Adrenal gland (tissue), 5 donors: ENCODE measurements around the gene ESRP2.

Experiments used
- POLR2A ChIP-seq, 2 donors: fragments of 450-650 bp; IDR thresholded peaks; one replicate each; pipeline ENCODE4 v1.6.1; 2017; ENCODE audit warnings: antibody characterized with exemption in 2 of 2, mild to moderate bottlenecking in 2 of 2, moderate library complexity in 1 of 2
- TF ChIP-seq, protein P1 (sequence below), 6 experiments: fragments of 450-650 bp in 4 of 6; fragments of 200-600 bp in 2 of 6; sonication (generic) in 1 of 6; IDR thresholded peaks; 1 replicate in 5 of 6; 2 replicates in 1 of 6; pipeline versions ENCODE4 v1.5.1 to v1.8.0; 2016 to 2021; ENCODE audit warnings: antibody characterized with exemption in 6 of 6, mild to moderate bottlenecking in 2 of 6, moderate library complexity in 1 of 6
- donor health status: DM: no; HTN: no; CAD: no.

DNA sequence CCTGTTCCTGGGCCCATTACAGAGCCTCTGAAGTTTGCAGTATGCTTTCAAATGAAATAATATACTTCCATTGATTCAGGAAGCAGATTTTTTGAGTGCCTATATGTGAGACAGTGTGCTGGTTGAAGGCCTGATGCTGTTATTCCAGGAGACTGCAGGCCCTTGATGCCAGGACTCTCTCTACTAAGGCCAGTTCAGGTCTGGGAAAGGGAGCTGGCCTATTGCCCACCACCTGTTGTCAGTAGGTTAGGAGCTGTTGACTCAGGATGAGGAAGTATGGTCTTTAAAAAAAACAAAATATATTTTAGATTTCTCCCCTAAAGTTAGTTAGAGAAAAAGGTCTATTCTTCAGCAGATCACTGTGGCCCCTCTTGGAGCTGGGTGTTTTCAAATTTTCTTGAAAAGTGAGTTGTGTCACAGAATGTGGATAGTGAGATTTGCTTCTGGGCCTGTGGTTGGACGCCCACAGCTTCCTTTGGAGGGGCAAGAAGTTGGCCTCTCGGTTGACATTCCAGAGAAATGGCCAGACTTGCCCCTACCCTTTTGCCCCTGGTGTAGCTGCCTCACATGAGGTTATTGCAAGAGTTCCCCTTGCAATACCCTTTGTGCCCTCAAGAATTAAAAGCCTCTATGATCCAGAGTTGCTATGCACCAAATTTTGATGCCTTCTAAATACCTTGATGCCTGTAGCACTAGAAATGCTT lies 7.9 kb downstream of the ESRP2 start:
- TF ChIP-seq, protein P1, sequence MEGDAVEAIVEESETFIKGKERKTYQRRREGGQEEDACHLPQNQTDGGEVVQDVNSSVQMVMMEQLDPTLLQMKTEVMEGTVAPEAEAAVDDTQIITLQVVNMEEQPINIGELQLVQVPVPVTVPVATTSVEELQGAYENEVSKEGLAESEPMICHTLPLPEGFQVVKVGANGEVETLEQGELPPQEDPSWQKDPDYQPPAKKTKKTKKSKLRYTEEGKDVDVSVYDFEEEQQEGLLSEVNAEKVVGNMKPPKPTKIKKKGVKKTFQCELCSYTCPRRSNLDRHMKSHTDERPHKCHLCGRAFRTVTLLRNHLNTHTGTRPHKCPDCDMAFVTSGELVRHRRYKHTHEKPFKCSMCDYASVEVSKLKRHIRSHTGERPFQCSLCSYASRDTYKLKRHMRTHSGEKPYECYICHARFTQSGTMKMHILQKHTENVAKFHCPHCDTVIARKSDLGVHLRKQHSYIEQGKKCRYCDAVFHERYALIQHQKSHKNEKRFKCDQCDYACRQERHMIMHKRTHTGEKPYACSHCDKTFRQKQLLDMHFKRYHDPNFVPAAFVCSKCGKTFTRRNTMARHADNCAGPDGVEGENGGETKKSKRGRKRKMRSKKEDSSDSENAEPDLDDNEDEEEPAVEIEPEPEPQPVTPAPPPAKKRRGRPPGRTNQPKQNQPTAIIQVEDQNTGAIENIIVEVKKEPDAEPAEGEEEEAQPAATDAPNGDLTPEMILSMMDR (IDR thresholded peaks at IDR 0.05): peak in 1 of 6 experiments; percentile 5
- TF ChIP-seq POLR2A (IDR thresholded peaks at IDR 0.05): no peak
